Measurements from ENCODE around the gene TRHDE. TPM values are rescaled to one million over a fixed set of nuclear protein-coding genes. Genes with fewer than 3 reads are reported as not detected.

Gene TRHDE
- total RNA-seq, 1 experiment from 2014 or later: 0.74 TPM

- peaks cover 10% of the 10 kb centered on the region; the same call in 1 of the 2 replicates for H3F3A ChIP-seq (ENCODE audit: insufficient read depth, low read depth)
- ChIA-PET POLR2A (ENCODE audit: unreplicated experiment) (interaction anchor here (0.6 kb wide), 1 partner anchor 1263 kb away, joined by 3 read pairs; no protein-coding TSS in a partner anchor), CTCF (no interaction called here)
- DNase-seq: no peak
- H3K27me3 ChIP-seq (ENCODE audit: insufficient read depth, low read depth): no peaks in the 10 kb centered on the region
- no peak overlapping the region for H3K4me3 ChIP-seq
- no peaks in the 10 kb centered on the region for H3K9me3 ChIP-seq (ENCODE audit: insufficient read depth, low read depth)
- H3K9me2 ChIP-seq (ENCODE audit: insufficient read depth): no peaks in the 10 kb centered on the region
- no peaks in the 10 kb centered on the region for H3K79me2 ChIP-seq (ENCODE audit: low read depth)
- H2AFZ ChIP-seq: 0 out of 2 replicates have a peak overlapping the region, but pooled peaks have one; percentile 46
- H3K36me3 ChIP-seq (ENCODE audit: low read depth): no peaks in the 10 kb centered on the region
- TSS peak; percentile 36 for BruUV-seq (replicated peaks)
- H3K27ac ChIP-seq: peak overlapping the region; percentile 75
- intact Hi-C loops (cut with micrococcal nuclease; ENCODE audit: unreplicated experiment): no loop called here
- no peaks in the 10 kb centered on the region for H4K20me1 ChIP-seq (ENCODE audit: insufficient read depth)
- TF ChIP-seq EZH2 (IDR thresholded peaks at IDR 0.05; ENCODE audit: low read depth) (no peak), CTCF (conservative IDR thresholded peaks at IDR 0.05) (no peak)
- H3K4me2 ChIP-seq: peak overlapping the region; percentile 48
- peaks cover 22% of the 10 kb centered on the region for H3K4me1 ChIP-seq (replicated peaks; ENCODE audit: insufficient read depth)
Observed at GRCh38 chr12:72295744-72296143, 23.6 kb downstream of the TRHDE start.

GRCh38 chr12:72296389-72296788 lies 24.2 kb downstream of the TRHDE start:
- no peaks in the 10 kb centered on the region for H3K79me2 ChIP-seq (ENCODE audit: low read depth)
- intact Hi-C loops (cut with micrococcal nuclease; ENCODE audit: unreplicated experiment): no loop called here
- H3K9me3 ChIP-seq (ENCODE audit: insufficient read depth, low read depth): no peaks in the 10 kb centered on the region
- no peak overlapping the region for H3K4me3 ChIP-seq
- H4K20me1 ChIP-seq (ENCODE audit: insufficient read depth): no peaks in the 10 kb centered on the region
- H3K27me3 ChIP-seq (ENCODE audit: insufficient read depth, low read depth): no peaks in the 10 kb centered on the region
- H3K4me2 ChIP-seq: peak overlapping the region; percentile 48
- no TSS peak for BruUV-seq (replicated peaks)
- H3K9me2 ChIP-seq (ENCODE audit: insufficient read depth): no peaks in the 10 kb centered on the region
- DNase-seq: peak; percentile 40 to 54
- peak overlapping the region; percentile 46; the same call in 1 of the 2 replicates for H2AFZ ChIP-seq
- H3F3A ChIP-seq (ENCODE audit: insufficient read depth, low read depth): peaks cover 10% of the 10 kb centered on the region; the same call in 1 of the 2 replicates
- H3K27ac ChIP-seq: peak overlapping the region; percentile 75
- POLR2A ChIA-PET (ENCODE audit: unreplicated experiment): interaction anchor here (0.6 kb wide), 1 partner anchor 1263 kb away, joined by 3 read pairs; no protein-coding TSS in a partner anchor
- CTCF ChIA-PET: no interaction called here
- peaks cover 22% of the 10 kb centered on the region for H3K4me1 ChIP-seq (replicated peaks; ENCODE audit: insufficient read depth)
- TF ChIP-seq EZH2 (IDR thresholded peaks at IDR 0.05; ENCODE audit: low read depth) (no peak), CTCF (conservative IDR thresholded peaks at IDR 0.05) (no peak)
- no peaks in the 10 kb centered on the region for H3K36me3 ChIP-seq (ENCODE audit: low read depth)

DNA sequence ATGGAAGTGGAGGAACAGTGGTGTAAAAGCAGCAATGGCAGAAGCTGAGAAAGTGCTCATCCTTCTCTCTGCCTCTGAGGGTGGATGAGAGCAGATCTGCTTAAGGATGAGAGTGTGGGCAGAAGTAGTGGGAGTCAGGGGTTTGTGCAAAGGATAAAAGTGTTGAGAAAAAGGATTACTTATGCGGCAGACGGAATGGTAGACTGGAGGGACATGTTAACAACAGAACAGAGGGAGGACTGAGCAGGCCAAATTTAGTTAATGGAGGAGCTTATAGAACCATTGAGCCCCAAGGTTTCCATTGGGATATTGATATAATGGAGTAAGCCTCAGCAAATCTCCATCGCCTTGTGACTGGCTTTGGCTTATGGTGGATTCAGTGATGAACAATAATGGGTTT lies 25.5 kb downstream of the TRHDE start:
- CTCF ChIA-PET: no interaction called here
- Histone ChIP-seq H3K27me3 (ENCODE audit: insufficient read depth, low read depth) (no peaks in the 10 kb centered on the region), H4K20me1 (ENCODE audit: insufficient read depth) (no peaks in the 10 kb centered on the region), H3K9me2 (ENCODE audit: insufficient read depth) (no peaks in the 10 kb centered on the region), H3K4me2 (no peak overlapping the region), H2AFZ (no peak overlapping the region), H3F3A (ENCODE audit: insufficient read depth, low read depth) (peaks cover 10% of the 10 kb centered on the region; the same call in 1 of the 2 replicates), H3K79me2 (ENCODE audit: low read depth) (no peaks in the 10 kb centered on the region), H3K9me3 (ENCODE audit: insufficient read depth, low read depth) (no peaks in the 10 kb centered on the region), H3K36me3 (ENCODE audit: low read depth) (no peaks in the 10 kb centered on the region), H3K27ac (no peak overlapping the region), H3K4me1 (replicated peaks; ENCODE audit: insufficient read depth) (peaks cover 22% of the 10 kb centered on the region), H3K4me3 (no peak overlapping the region)
- TF ChIP-seq CTCF (conservative IDR thresholded peaks at IDR 0.05) (no peak), EZH2 (IDR thresholded peaks at IDR 0.05; ENCODE audit: low read depth) (no peak)
- no TSS peak for BruUV-seq (replicated peaks)
- DNase-seq: no peak
- POLR2A ChIA-PET (ENCODE audit: unreplicated experiment): no interaction called here
- intact Hi-C loops (cut with micrococcal nuclease; ENCODE audit: unreplicated experiment): no loop called here

All from PC-9 (cell line).